ENCODE data around the gene BOC. TPM values are rescaled to one million over a fixed set of nuclear protein-coding genes. Genes with fewer than 3 reads are reported as not detected.

BOC gene
- total and polyA plus RNA-seq, 2 of the 13 experiments (the other 11 are each of a cell fraction or from before 2014, with no cell fraction given), result 0.04 TPM; not detected in 1

DNA sequence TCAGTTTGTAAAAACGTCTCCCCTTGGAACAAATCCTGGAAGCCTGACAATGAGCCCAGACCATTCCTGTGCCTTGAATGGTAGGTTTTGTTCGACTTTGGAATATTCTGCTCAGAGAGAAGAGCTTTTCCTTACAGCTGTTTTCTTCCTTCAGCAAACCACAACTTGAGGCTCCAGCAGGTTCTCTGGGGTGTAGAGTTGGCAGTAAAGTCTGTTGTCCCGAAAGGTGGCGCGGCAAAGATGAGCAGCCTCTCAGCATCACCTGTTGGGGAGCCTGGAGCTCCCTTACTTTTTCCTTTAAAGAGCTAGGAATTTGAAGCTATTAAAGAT, 65.4 kb downstream of the BOC start:
- no peak overlapping the region for H2AFZ ChIP-seq (ENCODE audit: low read length)
- no peaks in the 10 kb centered on the region for H3K9me3 ChIP-seq (ENCODE audit: low read length)
- BruUV-seq (replicated peaks), result no TSS peak
- no peak for ATAC-seq
- TF ChIP-seq SMYD3 (CRISPR knock-in tag; IDR thresholded peaks at IDR 0.05) (no peak), MATR3 (CRISPR knock-in tag; IDR thresholded peaks at IDR 0.05) (no peak), KDM2A (CRISPR knock-in tag; IDR thresholded peaks at IDR 0.05; ENCODE audit: borderline replicate concordance, low read depth) (no peak), RFX5 (IDR thresholded peaks at IDR 0.05; ENCODE audit: low read depth, low read length) (no peak), ZFP82 (CRISPR knock-in tag; IDR thresholded peaks at IDR 0.05; ENCODE audit: borderline replicate concordance) (no peak), MEIS1 (CRISPR knock-in tag; IDR thresholded peaks at IDR 0.05; ENCODE audit: borderline replicate concordance) (no peak), ATF1 (CRISPR knock-in tag; IDR thresholded peaks at IDR 0.05) (no peak)
- POLR2A ChIA-PET, result no interaction called here
- no peaks in the 10 kb centered on the region for H4K20me1 ChIP-seq (ENCODE audit: insufficient read depth, low read length)
- CTCF ChIA-PET (ENCODE audit: low intra/inter-chr PET ratio, low total read pairs), result no interaction called here
- in situ Hi-C loops (cut with HindIII; ENCODE audit: extremely low pct_ligation_motif_present, low pct_unique_long_range_greater_than_20kb), result no loop called here
- no peak overlapping the region for H3K9ac ChIP-seq (ENCODE audit: insufficient read depth, low read depth, low read length)
- peaks cover 25% of the 10 kb centered on the region for H3K4me1 ChIP-seq (ENCODE audit: insufficient read depth, low read length)
- H3K4me2 ChIP-seq (ENCODE audit: low read depth, low read length), result peak overlapping the region; percentile 66
- peak overlapping the region in 2 of 3 experiments; percentile 50 to 53; a peak in 3 of 6 replicates for H3K4me3 ChIP-seq (replicated peaks in 1 of 3; ENCODE audit: insufficient read depth in 1 of 3, low read depth in 2 of 3, low read length in 3 of 3)
- H3K79me2 ChIP-seq (ENCODE audit: insufficient read depth, low read length), result no peaks in the 10 kb centered on the region
- H3K27me3 ChIP-seq (ENCODE audit: control insufficient read depth in 1 of 2, insufficient read depth in 2 of 2, low read length in 2 of 2), result peaks cover 5 to 36% of the 10 kb centered on the region in 2 experiments; a peak in 4 of 5 replicates
- H3K27ac ChIP-seq (ENCODE audit: extremely low read length, insufficient read depth, low read length), result no peak overlapping the region
- 60% methylated on average over 5 of the region's 5 CpGs for WGBS (ENCODE audit: low lambda C conversion rate)
- intact Hi-C loops (cut with micrococcal nuclease; ENCODE audit: unreplicated experiment), result no loop called here
- FAIRE-seq, result no peak
- DNase-seq (ENCODE audit: low spot score), result no peak
- no peaks in the 10 kb centered on the region for H3K36me3 ChIP-seq (replicated peaks in 1 of 2; ENCODE audit: control insufficient read depth in 1 of 2, insufficient read depth in 2 of 2, low read length in 2 of 2)

DNA sequence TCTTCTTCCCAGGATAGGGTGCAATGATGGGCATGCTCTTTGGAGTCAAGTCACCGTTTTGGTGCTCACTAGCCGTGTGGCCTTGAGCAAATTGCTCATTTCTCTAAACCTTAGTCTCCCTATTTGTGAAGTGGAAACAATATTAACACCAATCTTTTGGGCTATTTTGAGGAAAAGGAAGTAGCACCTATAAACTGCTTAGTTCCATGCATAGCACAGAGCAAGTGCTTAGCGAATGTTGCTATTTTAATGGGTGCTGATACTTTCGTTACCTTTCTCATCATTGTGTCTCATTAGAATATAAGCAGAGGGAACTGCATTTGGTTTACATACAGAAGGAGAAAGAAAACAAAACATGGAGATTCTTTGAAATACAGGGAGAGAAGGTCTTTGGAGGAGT, 66.1 kb downstream of the BOC start:
- in situ Hi-C loops (cut with HindIII; ENCODE audit: extremely low pct_ligation_motif_present, low pct_unique_long_range_greater_than_20kb), result no loop called here
- CTCF ChIA-PET (ENCODE audit: low intra/inter-chr PET ratio, low total read pairs), result no interaction called here
- no TSS peak for BruUV-seq (replicated peaks)
- TF ChIP-seq PPARG (CRISPR knock-in tag; conservative IDR thresholded peaks at IDR 0.05), result no peak
- TF ChIP-seq ZMYM4 (CRISPR knock-in tag; IDR thresholded peaks at IDR 0.05), result no peak
- TF ChIP-seq SP2 (CRISPR knock-in tag; IDR thresholded peaks at IDR 0.05), result no peak
- no peak for TF ChIP-seq KDM1A (CRISPR knock-in tag; IDR thresholded peaks at IDR 0.05)
- no peak for TF ChIP-seq WIZ (CRISPR knock-in tag; IDR thresholded peaks at IDR 0.05)
- TF ChIP-seq ARID5B (CRISPR knock-in tag; IDR thresholded peaks at IDR 0.05), result no peak
- TF ChIP-seq, protein P1, sequence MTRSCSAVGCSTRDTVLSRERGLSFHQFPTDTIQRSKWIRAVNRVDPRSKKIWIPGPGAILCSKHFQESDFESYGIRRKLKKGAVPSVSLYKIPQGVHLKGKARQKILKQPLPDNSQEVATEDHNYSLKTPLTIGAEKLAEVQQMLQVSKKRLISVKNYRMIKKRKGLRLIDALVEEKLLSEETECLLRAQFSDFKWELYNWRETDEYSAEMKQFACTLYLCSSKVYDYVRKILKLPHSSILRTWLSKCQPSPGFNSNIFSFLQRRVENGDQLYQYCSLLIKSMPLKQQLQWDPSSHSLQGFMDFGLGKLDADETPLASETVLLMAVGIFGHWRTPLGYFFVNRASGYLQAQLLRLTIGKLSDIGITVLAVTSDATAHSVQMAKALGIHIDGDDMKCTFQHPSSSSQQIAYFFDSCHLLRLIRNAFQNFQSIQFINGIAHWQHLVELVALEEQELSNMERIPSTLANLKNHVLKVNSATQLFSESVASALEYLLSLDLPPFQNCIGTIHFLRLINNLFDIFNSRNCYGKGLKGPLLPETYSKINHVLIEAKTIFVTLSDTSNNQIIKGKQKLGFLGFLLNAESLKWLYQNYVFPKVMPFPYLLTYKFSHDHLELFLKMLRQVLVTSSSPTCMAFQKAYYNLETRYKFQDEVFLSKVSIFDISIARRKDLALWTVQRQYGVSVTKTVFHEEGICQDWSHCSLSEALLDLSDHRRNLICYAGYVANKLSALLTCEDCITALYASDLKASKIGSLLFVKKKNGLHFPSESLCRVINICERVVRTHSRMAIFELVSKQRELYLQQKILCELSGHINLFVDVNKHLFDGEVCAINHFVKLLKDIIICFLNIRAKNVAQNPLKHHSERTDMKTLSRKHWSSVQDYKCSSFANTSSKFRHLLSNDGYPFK (CRISPR knock-in tag; IDR thresholded peaks at IDR 0.05; ENCODE audit: borderline replicate concordance), result no peak
- TF ChIP-seq ZNF883 (CRISPR knock-in tag; IDR thresholded peaks at IDR 0.05; ENCODE audit: not compliant biosample characterization), result no peak

More for the DNA sequence above, 66.1 kb downstream of the BOC start:
- FAIRE-seq, result no peak
- ATAC-seq, result no peak
- Histone ChIP-seq H3K9me3 (ENCODE audit: low read length) (no peaks in the 10 kb centered on the region), H3K4me2 (ENCODE audit: low read depth, low read length) (no peak overlapping the region), H3K4me1 (ENCODE audit: insufficient read depth, low read length) (peaks cover 25% of the 10 kb centered on the region), H2AFZ (ENCODE audit: low read length) (no peak overlapping the region), H3K36me3 (replicated peaks in 1 of 2; ENCODE audit: control insufficient read depth in 1 of 2, insufficient read depth in 2 of 2, low read length in 2 of 2) (no peaks in the 10 kb centered on the region), H3K4me3 (replicated peaks in 1 of 3; ENCODE audit: insufficient read depth in 1 of 3, low read depth in 2 of 3, low read length in 3 of 3) (no peak overlapping the region), H3K27me3 (ENCODE audit: control insufficient read depth in 1 of 2, insufficient read depth in 2 of 2, low read length in 2 of 2) (peaks cover 5 to 36% of the 10 kb centered on the region in 2 experiments; a peak in 4 of 5 replicates), H4K20me1 (ENCODE audit: insufficient read depth, low read length) (no peaks in the 10 kb centered on the region), H3K9ac (ENCODE audit: insufficient read depth, low read depth, low read length) (no peak overlapping the region), H3K79me2 (ENCODE audit: insufficient read depth, low read length) (no peaks in the 10 kb centered on the region), H3K27ac (ENCODE audit: extremely low read length, insufficient read depth, low read length) (no peak overlapping the region)
- intact Hi-C loops (cut with micrococcal nuclease; ENCODE audit: unreplicated experiment), result no loop called here
- POLR2A ChIA-PET, result no interaction called here
- DNase-seq (ENCODE audit: low spot score), result no peak
- 34% methylated on average over 4 of the region's 4 CpGs for WGBS (ENCODE audit: low lambda C conversion rate)

All from HepG2 (cell line).